ENCODE measurements around the gene PPP1R37. TPM values are rescaled to one million over a fixed set of nuclear protein-coding genes. Genes with fewer than 3 reads are reported as not detected.

Gene PPP1R37
- total and polyA plus RNA-seq, 2 of the 8 experiments (the other 6 are each of a cell fraction or from before 2014, with no cell fraction given): 14.6 to 25.7 TPM

GRCh38 chr19:45046355-45046754, 46.6 kb upstream of the PPP1R37 start:
- TF ChIP-seq CEBPB (IDR thresholded peaks at IDR 0.05; ENCODE audit: low read depth, low read length): no peak
- no peak for TF ChIP-seq MAFK (IDR thresholded peaks at IDR 0.05; ENCODE audit: low read depth, low read length)
- TF ChIP-seq RNF2 (IDR thresholded peaks at IDR 0.05; ENCODE audit: borderline replicate concordance, low read depth, low read length, missing control alignments, poor library complexity, severe bottlenecking): no peak
- no peak for TF ChIP-seq SP4 (IDR thresholded peaks at IDR 0.05; ENCODE audit: low read length)
- no peak for TF ChIP-seq TAF7 (optimal IDR thresholded peaks at IDR 0.05; ENCODE audit: borderline replicate concordance, low read depth, low read length)
- no peak overlapping the region for H3K56ac ChIP-seq (replicated peaks; ENCODE audit: insufficient read length, low read depth, low read length)
- peaks cover 0 to 55% of the 10 kb centered on the region in 2 experiments; a peak in 2 of 4 replicates for H3K79me2 ChIP-seq (ENCODE audit: control insufficient read depth in 1 of 2, insufficient read depth in 2 of 2, low read length in 2 of 2)
- DNase-seq (ENCODE audit: low read depth in 1 of 2, low spot score in 2 of 2) (no peak), FAIRE-seq (no peak)
- no peak overlapping the region for H2AFZ ChIP-seq (ENCODE audit: low read length)
- H3K4me2 ChIP-seq (ENCODE audit: insufficient read depth in 1 of 2, low read depth in 2 of 2, low read length in 2 of 2): no peak overlapping the region
- H2BK5ac ChIP-seq (ENCODE audit: low read depth, low read length): no peak overlapping the region
- no peak overlapping the region for H3K9ac ChIP-seq (replicated peaks in 1 of 4; ENCODE audit: extremely low read depth in 1 of 4, low read depth in 3 of 4, low read length in 3 of 4)
- H2BK20ac ChIP-seq (ENCODE audit: low read length): no peak overlapping the region
- H3K23me2 ChIP-seq (ENCODE audit: low read depth, low read length): no peaks in the 10 kb centered on the region
- H4K8ac ChIP-seq (ENCODE audit: extremely low read depth, insufficient read depth, low read length): no peak overlapping the region
- no peak overlapping the region for H2AK5ac ChIP-seq (ENCODE audit: low read depth, low read length)
- POLR2A ChIA-PET (ENCODE audit: partially characterized antibody): interaction anchor here (0.6 to 1.4 kb wide), 6 partner anchors 8 to 140 kb away, joined by 3 to 4 read pairs (median 3); partner anchors contain the start of genes APOE and CLASRP
- H3K23ac ChIP-seq (ENCODE audit: insufficient read length): no peak overlapping the region
- no peak overlapping the region for H3K27ac ChIP-seq (ENCODE audit: low read depth, low read length)
- no peak overlapping the region for H2BK120ac ChIP-seq (replicated peaks; ENCODE audit: low read depth, low read length)
- no peak overlapping the region for H3K4me3 ChIP-seq (ENCODE audit: extremely low read depth in 1 of 4, insufficient read depth in 2 of 4, low read depth in 3 of 4, low read length in 4 of 4)
- no peak overlapping the region for H3K14ac ChIP-seq (ENCODE audit: insufficient read length)
- CTCF ChIA-PET (ENCODE audit: partially characterized antibody): interaction anchor here (0.5 to 9.7 kb wide), 8 partner anchors 7 to 130 kb away, joined by 3 to 85 read pairs (median 4); no protein-coding TSS in a partner anchor
- peaks cover 8 to 42% (median 22%) of the 10 kb centered on the region in 4 experiments for H3K36me3 ChIP-seq (ENCODE audit: control insufficient read depth in 2 of 4, insufficient read depth in 4 of 4, low read length in 3 of 4)
- H3K4ac ChIP-seq (replicated peaks; ENCODE audit: insufficient read length, low read depth, low read length): no peak overlapping the region
- peaks cover 7% of the 10 kb centered on the region for H3K79me1 ChIP-seq (ENCODE audit: low read depth, low read length)
- H4K91ac ChIP-seq (replicated peaks; ENCODE audit: insufficient read length, low read length): no peak overlapping the region
- no peaks in the 10 kb centered on the region for H3K27me3 ChIP-seq (replicated peaks in 1 of 4; ENCODE audit: control insufficient read depth in 3 of 4, extremely low read depth in 1 of 4, insufficient read depth in 3 of 4, low read length in 3 of 4)
- H3K4me1 ChIP-seq (replicated peaks in 1 of 4; ENCODE audit: control insufficient read depth in 3 of 4, insufficient read depth in 4 of 4, low read length in 3 of 4): no peaks in the 10 kb centered on the region
- H3K9me3 ChIP-seq (ENCODE audit: insufficient read depth in 2 of 2, low read depth in 1 of 2, low read length in 1 of 2): no peaks in the 10 kb centered on the region
- no peak overlapping the region for H2BK12ac ChIP-seq (ENCODE audit: low read depth, low read length)
- no peak overlapping the region for H2BK15ac ChIP-seq (ENCODE audit: low read length)
- no peak overlapping the region for H4K5ac ChIP-seq (ENCODE audit: insufficient read length, low read depth, low read length)
- H3K18ac ChIP-seq (ENCODE audit: extremely low read depth, low read length): no peak overlapping the region
- peaks cover 18 to 19% of the 10 kb centered on the region in 2 experiments for H4K20me1 ChIP-seq (replicated peaks in 1 of 2; ENCODE audit: control insufficient read depth in 1 of 2, insufficient read depth in 2 of 2, low read length in 2 of 2)
- WGBS, 2 experiments (ENCODE audit: extremely low coverage in 1 of 2, insufficient coverage in 1 of 2, insufficient read length in 1 of 2, insufficient replicate concordance in 2 of 2, low coverage in 1 of 2, low lambda C conversion rate in 2 of 2, missing lambda C conversion rate in 1 of 2): 98% methylated on average over 7 of the region's 7 CpGs; no CpG with 5 or more reads in 1 of the 2 experiments
